Breast epithelium (tissue), 3 donors: ENCODE data around the gene RREB1.

Source experiments
- POLR2A ChIP-seq: fragments of 450-650 bp; IDR thresholded peaks from one replicate; pipeline ENCODE4 v1.6.1; 2016; ENCODE audit warnings: antibody characterized with exemption, mild to moderate bottlenecking, moderate library complexity
- POLR2AphosphoS5 ChIP-seq, 3 donors: sonication (generic); formaldehyde crosslinking; IDR thresholded peaks; one replicate each; pipeline ENCODE4 v1.6.1; 2017; ENCODE audit warnings: antibody characterized with exemption in 3 of 3
- TF ChIP-seq, protein P1 (sequence below), 3 donors: fragments of 450-650 bp; IDR thresholded peaks; one replicate each; pipeline ENCODE4 v1.5.1; 2016 to 2017; ENCODE audit warnings: antibody characterized with exemption in 3 of 3, mild to moderate bottlenecking in 3 of 3, moderate library complexity in 3 of 3

- TF ChIP-seq POLR2AphosphoS5 (IDR thresholded peaks at IDR 0.05) (no peak), POLR2A (no peak)
- TF ChIP-seq, protein P1, sequence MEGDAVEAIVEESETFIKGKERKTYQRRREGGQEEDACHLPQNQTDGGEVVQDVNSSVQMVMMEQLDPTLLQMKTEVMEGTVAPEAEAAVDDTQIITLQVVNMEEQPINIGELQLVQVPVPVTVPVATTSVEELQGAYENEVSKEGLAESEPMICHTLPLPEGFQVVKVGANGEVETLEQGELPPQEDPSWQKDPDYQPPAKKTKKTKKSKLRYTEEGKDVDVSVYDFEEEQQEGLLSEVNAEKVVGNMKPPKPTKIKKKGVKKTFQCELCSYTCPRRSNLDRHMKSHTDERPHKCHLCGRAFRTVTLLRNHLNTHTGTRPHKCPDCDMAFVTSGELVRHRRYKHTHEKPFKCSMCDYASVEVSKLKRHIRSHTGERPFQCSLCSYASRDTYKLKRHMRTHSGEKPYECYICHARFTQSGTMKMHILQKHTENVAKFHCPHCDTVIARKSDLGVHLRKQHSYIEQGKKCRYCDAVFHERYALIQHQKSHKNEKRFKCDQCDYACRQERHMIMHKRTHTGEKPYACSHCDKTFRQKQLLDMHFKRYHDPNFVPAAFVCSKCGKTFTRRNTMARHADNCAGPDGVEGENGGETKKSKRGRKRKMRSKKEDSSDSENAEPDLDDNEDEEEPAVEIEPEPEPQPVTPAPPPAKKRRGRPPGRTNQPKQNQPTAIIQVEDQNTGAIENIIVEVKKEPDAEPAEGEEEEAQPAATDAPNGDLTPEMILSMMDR (IDR thresholded peaks at IDR 0.05) = no peak
Observed at GRCh38 chr6:7195339-7196018, 87.7 kb downstream of the RREB1 start.
